DOHH2 (cell line): ENCODE measurements around the gene CRYBG1.

Source experiments
- CTCF ChIP-seq: fragments of 200-600 bp; sonication (generic); IDR thresholded peaks from one replicate; pipeline ENCODE4 v1.5.1; 2014; ENCODE audit warnings: antibody characterized with exemption, mild to moderate bottlenecking, low read depth, low read length; ENCODE audit not compliant: poor library complexity, severe bottlenecking
- EZH2phosphoT487 ChIP-seq: fragments of 200-600 bp; sonication (generic); IDR thresholded peaks from 2 replicates; pipeline ENCODE4 v1.6.1; 2017; ENCODE audit warnings: borderline replicate concordance, mild to moderate bottlenecking, antibody characterized with exemption, low read length, moderate library complexity, mixed read lengths

GRCh38 chr6:106525882-106526275 is 165.4 kb downstream of the CRYBG1 start:
- no peak for TF ChIP-seq CTCF
- TF ChIP-seq EZH2phosphoT487 = no peak
